Stimulated activated CD4-positive, alpha-beta T cell treated with anti-CD3 and anti-CD28 coated beads, Interleukin-1b, Interleukin-23, amount 100 ng/mL, for 1 hour (primary cell): Measurements from ENCODE around the gene PLP1.
A peak's percentile ranks its signal among the peaks of the same experiment; 100 is the strongest.

ENCODE experiments used
- DNase-seq, 2 donors: peaks; one replicate each; pipeline ENCODE4 v3.0.0-alpha.2; 2020; ENCODE audit warnings: low read depth in 2 of 2

The PLP1 gene

DNA sequence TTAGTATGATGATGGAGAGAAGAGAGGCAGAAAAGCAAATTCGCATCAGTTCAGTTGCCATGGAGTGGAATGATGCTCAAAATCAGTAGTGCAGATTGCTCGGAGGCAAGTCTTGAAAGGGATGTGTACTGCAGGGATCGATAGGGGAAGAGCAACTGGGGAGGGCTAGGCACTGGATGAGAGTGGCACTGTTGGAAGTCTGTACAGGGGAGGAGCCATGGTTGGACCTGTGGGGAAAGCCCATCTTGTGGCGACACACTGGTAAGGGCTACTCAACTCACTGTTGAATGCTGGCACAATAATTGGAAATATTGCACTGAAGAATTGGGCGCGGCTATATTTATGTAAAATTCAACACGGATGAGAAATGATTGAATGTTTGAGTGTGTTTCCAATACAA, 54.2 kb downstream of the PLP1 start:
- DNase-seq: no peak

DNA sequence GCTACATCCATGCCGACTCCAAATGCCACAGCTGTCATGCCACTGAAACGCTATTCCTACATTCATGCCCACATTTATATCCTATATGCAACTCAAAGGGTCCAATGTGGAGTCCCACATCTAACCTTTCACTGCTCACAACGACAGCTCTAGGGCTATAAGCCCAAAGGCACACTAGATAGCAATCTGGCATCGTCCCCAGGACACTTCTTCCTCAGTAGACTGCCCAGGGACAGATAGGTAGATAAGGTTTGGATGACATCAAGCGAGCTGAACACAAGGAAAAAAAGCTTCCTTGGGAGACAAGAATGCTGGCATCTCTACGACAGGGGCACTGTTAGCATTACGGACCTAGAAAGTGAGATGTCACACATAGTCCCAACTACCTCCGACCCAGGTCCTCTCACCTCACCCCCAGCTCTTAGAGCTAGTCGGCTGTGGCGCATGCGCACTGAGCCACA, 54.7 kb downstream of the PLP1 start:
- no peak for DNase-seq

DNA sequence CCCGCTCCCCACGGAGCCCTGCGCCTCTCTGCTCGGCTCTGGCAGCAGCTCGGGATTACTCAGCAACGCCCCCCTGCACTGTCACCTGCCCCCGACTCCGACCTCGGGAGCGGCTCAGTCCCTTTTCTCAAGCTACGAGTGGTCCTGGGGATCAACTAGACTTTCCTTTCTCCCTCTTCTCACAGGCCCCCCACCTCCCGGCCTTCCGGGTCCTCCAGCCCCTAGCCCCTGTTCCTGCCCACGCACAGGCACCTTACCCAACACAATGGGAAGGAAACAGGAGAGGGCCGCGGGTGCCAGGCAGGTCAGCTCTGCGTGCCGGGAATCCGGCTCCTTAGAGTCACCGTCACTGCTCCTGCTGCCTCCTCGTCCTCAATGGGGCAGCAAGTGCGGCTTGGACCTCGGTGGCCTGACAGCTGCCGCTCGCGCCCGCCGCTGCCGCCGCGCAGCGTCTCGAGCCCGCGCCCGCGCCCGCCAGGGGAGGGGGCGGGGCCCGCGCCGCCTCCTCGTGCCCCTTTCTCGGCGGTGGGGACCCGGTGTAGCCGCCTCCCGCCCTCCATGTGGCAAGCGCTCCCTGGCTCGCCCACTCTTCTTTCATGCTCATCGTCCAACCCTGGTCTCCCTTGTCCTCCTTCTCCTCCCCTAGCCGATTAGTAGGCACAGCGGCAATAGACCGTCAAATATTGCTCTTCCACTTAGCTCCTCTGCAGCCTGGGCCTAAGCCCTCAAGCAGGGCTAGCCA, 55.3 kb downstream of the PLP1 start, which contains the start of gene RAB9B:
Gene RAB9B, minus strand, starts transcription at position 455 of the 742 bp plus-strand sequence. CDS start 6,473 bp downstream, outside the sequence.
- peak; percentile 11 to 29 for DNase-seq

DNA sequence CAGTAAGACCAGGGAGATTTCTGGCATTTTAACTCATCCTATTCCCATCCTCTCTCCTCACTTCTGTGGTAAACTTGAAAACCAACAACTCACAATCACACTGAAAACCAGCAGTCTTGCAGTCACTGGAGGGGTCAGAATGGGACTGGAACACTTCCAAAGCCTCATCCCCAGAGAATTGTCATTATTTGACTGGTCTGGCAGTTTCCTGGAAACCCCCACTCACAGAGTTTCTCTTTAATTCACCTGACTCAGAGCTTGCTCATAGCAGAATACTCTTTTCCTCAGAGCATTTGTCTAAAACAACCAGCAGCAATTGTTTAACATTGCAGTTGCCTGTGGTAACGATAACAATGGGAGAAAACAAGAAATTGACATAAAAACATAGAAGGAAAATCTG, 62.8 kb downstream of the PLP1 start:
- no peak for DNase-seq
